Keratinocyte (primary cell): ENCODE results near the gene RELA.

Experiments used
- CTCF ChIP-seq, 3 experiments: IDR thresholded peaks in 1 of 3; conservative IDR thresholded peaks in 1 of 3; optimal IDR thresholded peaks in 1 of 3; 2 replicates in 2 of 3; 3 replicates in 1 of 3; pipeline versions ENCODE3 to v1.5.1; 2011; ENCODE audit warnings: low read length in 3 of 3, mild to moderate bottlenecking in 3 of 3, moderate library complexity in 2 of 3, control low read depth in 1 of 3, inconsistent platforms in 1 of 3; ENCODE audit not compliant: insufficient read depth in 2 of 3; ENCODE audit errors: extremely low read depth in 1 of 3
- EZH2 ChIP-seq: IDR thresholded peaks from one replicate; pipeline ENCODE4 v1.6.1; 2012; ENCODE audit warnings: inconsistent platforms, mild to moderate bottlenecking, low read length, moderate library complexity

- no peak for TF ChIP-seq CTCF (optimal IDR thresholded peaks at IDR 0.05 in 1 of 3, IDR thresholded peaks at IDR 0.05 in 1 of 3, conservative IDR thresholded peaks at IDR 0.05 in 1 of 3; ENCODE audit: extremely low read depth in 1 of 3, insufficient read depth in 2 of 3, low read length in 3 of 3)
- no peak for TF ChIP-seq EZH2
These were observed 50.7 kb downstream of the RELA start for GRCh38 chr11:65611758-65612603.
